RKO (cell line): ENCODE results near the gene IRF2.
A peak's percentile ranks its signal among the peaks of the same experiment; 100 is the strongest.

Experiments used
- DNase-seq: peaks from one replicate; pipeline ENCODE4 v3.0.0-alpha.2; 2016; ENCODE audit warnings: low spot score

The IRF2 gene

GRCh38 chr4:184368290-184368689 is 106.1 kb downstream of the IRF2 start:
- no peak for DNase-seq

GRCh38 chr4:184364100-184364921 is 110.0 kb downstream of the IRF2 start:
- no peak for DNase-seq

GRCh38 chr4:184363258-184363657 is 111.1 kb downstream of the IRF2 start:
- DNase-seq: no peak

GRCh38 chr4:184362396-184362795 is 112.0 kb downstream of the IRF2 start:
- no peak for DNase-seq

GRCh38 chr4:184361443-184361842 is 112.9 kb downstream of the IRF2 start:
- no peak for DNase-seq

- no peak for DNase-seq
These were observed 114.5 kb downstream of the IRF2 start for GRCh38 chr4:184359888-184360287.

GRCh38 chr4:184358521-184359232 is 115.7 kb downstream of the IRF2 start:
- no peak for DNase-seq

GRCh38 chr4:184357772-184358171 is 116.6 kb downstream of the IRF2 start:
- no peak for DNase-seq

- DNase-seq: no peak
These were observed 117.2 kb downstream of the IRF2 start for GRCh38 chr4:184357165-184357564.

GRCh38 chr4:184356366-184356765 is 118.0 kb downstream of the IRF2 start:
- no peak for DNase-seq

GRCh38 chr4:184355857-184356256 is 118.5 kb downstream of the IRF2 start:
- DNase-seq: no peak

GRCh38 chr4:184355111-184355604 is 119.2 kb downstream of the IRF2 start:
- DNase-seq: peak; percentile 95

GRCh38 chr4:184352891-184353290 is 121.5 kb downstream of the IRF2 start:
- no peak for DNase-seq

GRCh38 chr4:184351560-184352451 is 122.5 kb downstream of the IRF2 start:
- no peak for DNase-seq

GRCh38 chr4:184350964-184351363 is 123.4 kb downstream of the IRF2 start:
- DNase-seq: no peak

- no peak for DNase-seq
These were observed 124.0 kb downstream of the IRF2 start for GRCh38 chr4:184350213-184350817.

GRCh38 chr4:184349283-184350039 is 124.9 kb downstream of the IRF2 start:
- no peak for DNase-seq

GRCh38 chr4:184348311-184349233 is 125.8 kb downstream of the IRF2 start:
- no peak for DNase-seq

GRCh38 chr4:184347251-184348239 is 126.8 kb downstream of the IRF2 start:
- no peak for DNase-seq
